Ectodermal cell (in vitro differentiated cells): ENCODE measurements around the gene MMP20.

ENCODE experiments used
- H3K27ac ChIP-seq: 2 replicates; pipeline ENCODE4 v1.7.0; 2013; ENCODE audit warnings: mild to moderate bottlenecking, low read depth, low read length; ENCODE audit not compliant: insufficient read depth, poor library complexity, severe bottlenecking
- H3K27me3 ChIP-seq: 2 replicates; pipeline ENCODE4 v1.7.0; 2013; ENCODE audit warnings: mild to moderate bottlenecking, low read length; ENCODE audit not compliant: insufficient read depth, control insufficient read depth, poor library complexity, severe bottlenecking
- H3K36me3 ChIP-seq: one replicate; pipeline ENCODE4 v1.7.0; 2013; ENCODE audit warnings: low read length; ENCODE audit not compliant: control insufficient read depth, insufficient read depth
- H3K4me1 ChIP-seq: one replicate; pipeline ENCODE4 v1.7.0; 2013; ENCODE audit warnings: low read length; ENCODE audit not compliant: control insufficient read depth, insufficient read depth
- H3K4me3 ChIP-seq: 2 replicates; pipeline ENCODE4 v1.7.0; 2013; ENCODE audit warnings: low read depth, low read length, control low read depth; ENCODE audit not compliant: insufficient read depth
- H3K9me3 ChIP-seq: 2 replicates; pipeline ENCODE4 v1.7.0; 2013; ENCODE audit warnings: mild to moderate bottlenecking, low read length, moderate library complexity; ENCODE audit not compliant: control insufficient read depth
- WGBS, 2 experiments: methylation state at CpG; one replicate each; pipeline ENCODE4 v1.1.7; 2013; ENCODE audit warnings: missing lambda C conversion rate in 2 of 2; 5-methylcytosine and 5-hydroxymethylcytosine counted together

The MMP20 gene

GRCh38 chr11:102614031-102614430 lies 11.1 kb downstream of the MMP20 start:
- no peaks in the 10 kb centered on the region for H3K9me3 ChIP-seq
- no peak overlapping the region for H3K4me3 ChIP-seq
- peaks cover 4% of the 10 kb centered on the region for H3K4me1 ChIP-seq
- no peaks in the 10 kb centered on the region for H3K27me3 ChIP-seq
- no peak overlapping the region for H3K27ac ChIP-seq
- 94 to 100% methylated on average over 2 of the region's 2 CpGs for WGBS, 2 experiments
- H3K36me3 ChIP-seq = no peaks in the 10 kb centered on the region

GRCh38 chr11:102613450-102613849 lies 11.7 kb downstream of the MMP20 start:
- 43 to 48% methylated on average over 1 of the region's 1 CpG for WGBS, 2 experiments

GRCh38 chr11:102611291-102611690 lies 13.8 kb downstream of the MMP20 start:
- 85 to 96% methylated on average over 4 of the region's 4 CpGs for WGBS, 2 experiments
- H3K27me3 ChIP-seq = no peaks in the 10 kb centered on the region
- H3K27ac ChIP-seq = no peak overlapping the region
- H3K4me3 ChIP-seq = no peak overlapping the region
- H3K36me3 ChIP-seq = no peaks in the 10 kb centered on the region
- no peaks in the 10 kb centered on the region for H3K9me3 ChIP-seq
- H3K4me1 ChIP-seq = peaks cover 4% of the 10 kb centered on the region

More at GRCh38 chr11:102613450-102613849, 11.7 kb downstream of the MMP20 start:
- Histone ChIP-seq H3K9me3 (no peaks in the 10 kb centered on the region), H3K27me3 (no peaks in the 10 kb centered on the region), H3K4me3 (no peak overlapping the region), H3K27ac (no peak overlapping the region), H3K4me1 (peaks cover 4% of the 10 kb centered on the region), H3K36me3 (no peaks in the 10 kb centered on the region)

GRCh38 chr11:102610200-102610599 lies 14.9 kb downstream of the MMP20 start:
- Histone ChIP-seq H3K27me3 (no peaks in the 10 kb centered on the region), H3K36me3 (no peaks in the 10 kb centered on the region), H3K27ac (no peak overlapping the region), H3K4me1 (no peaks in the 10 kb centered on the region), H3K9me3 (no peaks in the 10 kb centered on the region), H3K4me3 (no peak overlapping the region)
- 76% methylated on average over 7 of the region's 7 CpGs for WGBS, 2 experiments

DNA sequence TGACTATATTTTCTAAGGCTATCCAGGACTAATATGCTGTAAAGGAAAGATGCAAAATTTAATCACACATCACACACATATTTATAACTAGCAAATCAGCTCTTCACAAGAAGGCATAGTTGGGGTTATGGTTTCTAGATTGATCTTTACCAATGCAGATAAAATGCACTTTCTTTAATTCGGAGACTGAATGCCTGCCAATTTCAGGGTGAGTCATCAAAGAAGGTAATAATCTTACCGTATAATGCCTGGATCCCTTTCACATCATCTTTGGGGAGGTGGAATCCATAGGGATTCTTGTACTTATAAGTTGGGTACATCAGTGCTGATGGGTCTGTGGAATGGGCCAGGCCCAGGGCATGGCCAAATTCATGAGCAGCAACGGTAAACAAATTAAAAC lies 16.4 kb downstream of the MMP20 start:
- WGBS, 2 experiments = 93 to 99% methylated on average over 3 of the region's 3 CpGs
- H3K27ac ChIP-seq = no peak overlapping the region
- no peaks in the 10 kb centered on the region for H3K27me3 ChIP-seq
- no peaks in the 10 kb centered on the region for H3K36me3 ChIP-seq
- peaks cover under 1% of the 10 kb centered on the region for H3K4me1 ChIP-seq
- H3K9me3 ChIP-seq = no peaks in the 10 kb centered on the region
- no peak overlapping the region for H3K4me3 ChIP-seq

- 78 to 89% methylated on average over 3 of the region's 3 CpGs for WGBS, 2 experiments
- H3K36me3 ChIP-seq = no peaks in the 10 kb centered on the region
- no peaks in the 10 kb centered on the region for H3K27me3 ChIP-seq
- no peak overlapping the region for H3K4me3 ChIP-seq
- no peak overlapping the region for H3K27ac ChIP-seq
- H3K9me3 ChIP-seq = no peaks in the 10 kb centered on the region
- H3K4me1 ChIP-seq = peaks cover 4% of the 10 kb centered on the region
Measured at GRCh38 chr11:102604875-102605274, 20.3 kb downstream of the MMP20 start.

- no peaks in the 10 kb centered on the region for H3K36me3 ChIP-seq
- peaks cover 4% of the 10 kb centered on the region for H3K4me1 ChIP-seq
- 100% methylated on average over 1 of the region's 1 CpG; no CpG with 5 or more reads in 1 of the 2 experiments for WGBS, 2 experiments
- H3K9me3 ChIP-seq = no peaks in the 10 kb centered on the region
- H3K4me3 ChIP-seq = no peak overlapping the region
- H3K27me3 ChIP-seq = no peaks in the 10 kb centered on the region
- H3K27ac ChIP-seq = no peak overlapping the region
Measured at GRCh38 chr11:102604011-102604410, 21.1 kb downstream of the MMP20 start.

GRCh38 chr11:102603576-102603975 lies 21.6 kb downstream of the MMP20 start:
- no peak overlapping the region for H3K4me3 ChIP-seq
- no peak overlapping the region for H3K27ac ChIP-seq

DNA sequence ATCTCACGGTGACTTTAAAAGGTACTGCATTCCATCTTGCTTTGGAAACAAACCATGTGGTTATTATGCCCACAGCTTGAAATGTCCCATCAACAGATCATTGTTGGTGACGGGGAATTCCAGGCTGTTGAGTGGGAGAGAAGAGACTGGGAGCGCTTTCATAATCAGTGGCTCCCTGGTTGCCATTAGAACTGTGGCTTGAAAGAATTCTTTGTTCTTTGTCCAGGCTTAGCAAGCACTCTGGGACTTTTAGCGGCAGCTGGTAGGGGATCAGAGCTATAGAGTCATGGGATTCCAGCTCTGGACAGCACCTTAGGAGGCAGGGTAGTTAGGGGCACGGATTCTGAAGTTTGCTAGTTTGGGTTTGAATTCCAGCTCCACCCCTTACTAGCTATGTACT lies 22.0 kb downstream of the MMP20 start:
- Histone ChIP-seq H3K27ac (no peak overlapping the region), H3K9me3 (no peaks in the 10 kb centered on the region), H3K4me3 (no peak overlapping the region), H3K4me1 (peaks cover 4% of the 10 kb centered on the region), H3K27me3 (no peaks in the 10 kb centered on the region), H3K36me3 (no peaks in the 10 kb centered on the region)
- 60 to 72% methylated on average over 4 to 5 of the region's 5 CpGs for WGBS, 2 experiments

More at GRCh38 chr11:102603576-102603975, 21.6 kb downstream of the MMP20 start:
- H3K9me3 ChIP-seq = no peaks in the 10 kb centered on the region
- 52 to 73% methylated on average over 4 to 5 of the region's 5 CpGs for WGBS, 2 experiments
- H3K36me3 ChIP-seq = no peaks in the 10 kb centered on the region
- no peaks in the 10 kb centered on the region for H3K27me3 ChIP-seq
- peaks cover 4% of the 10 kb centered on the region for H3K4me1 ChIP-seq

- Histone ChIP-seq H3K36me3 (no peaks in the 10 kb centered on the region), H3K9me3 (no peaks in the 10 kb centered on the region), H3K27ac (no peak overlapping the region), H3K4me3 (no peak overlapping the region), H3K27me3 (no peaks in the 10 kb centered on the region), H3K4me1 (peaks cover 4% of the 10 kb centered on the region)
- WGBS, 2 experiments = 92 to 97% methylated on average over 3 of the region's 3 CpGs
Measured at GRCh38 chr11:102600666-102601065, 24.5 kb downstream of the MMP20 start.
